HepG2 (cell line): Measurements from ENCODE around the gene ZNF138. TPM values are rescaled to one million over a fixed set of nuclear protein-coding genes. Genes with fewer than 3 reads are reported as not detected.
"Not testable (repeated sequence)": the region's sequence is repeated elsewhere in the genome, so short reads cannot be mapped to it uniquely, and the experiment has no call there.

Experiments
- ATAC-seq: fragments of 200-7000 bp; cut with Tn5 transposase; 3 replicates; pipeline ENCODE4 v1.9.1; 2020; ENCODE audit warnings: mild to moderate bottlenecking, moderate library complexity
- BruUV-seq: library from RNA; stranded (reverse); fragments of 400-500 nt; replicated peaks from 2 replicates; lab custom pipeline; 2021; lab: Mats Ljungman, UMichigan
- CTCF ChIA-PET: fragments of 300-600 bp; formaldehyde crosslinking; extraction: SDS; loops from one replicate; lab custom pipeline; 2021; ENCODE audit warnings: low total read pairs, inconsistent platforms, low intra/inter-chr PET ratio; lab: Yijun Ruan, JAX
- POLR2A ChIA-PET: fragments of 350-600 bp; sonication (Branson Sonifier 250); formaldehyde crosslinking; loops from one replicate; lab custom pipeline; 2020; ENCODE audit warnings: antibody characterized with exemption, inconsistent platforms; lab: Yijun Ruan, JAX
- DNase-seq: peaks from one replicate; pipeline ENCODE4 v3.0.0-alpha.2; 2015; ENCODE audit warnings: low spot score
- FAIRE-seq: peaks from 3 replicates; lab custom pipeline; 2011; peaks lifted over from hg19 to GRCh38; lab: Jason Lieb, UNC
- H2AFZ ChIP-seq: one replicate; pipeline ENCODE4 v1.6.1; 2011; ENCODE audit warnings: low read length, inconsistent platforms
- H3K27ac ChIP-seq: fragments of 300-600 bp; 3 replicates; pipeline ENCODE4 v1.8.0; 2011; ENCODE audit warnings: mixed run types, mild to moderate bottlenecking, mixed read lengths, low read length, inconsistent platforms; ENCODE audit not compliant: insufficient read depth; ENCODE audit errors: extremely low read length
- H3K27me3 ChIP-seq, 2 experiments: fragments of 200-600 bp in 1 of 2; 2 replicates in 1 of 2; 3 replicates in 1 of 2; pipeline versions ENCODE4 v1.6.0 to v1.8.0; 2011; ENCODE audit warnings: low read length in 2 of 2, mild to moderate bottlenecking in 2 of 2, moderate library complexity in 2 of 2, inconsistent platforms in 1 of 2; ENCODE audit not compliant: insufficient read depth in 2 of 2, control insufficient read depth in 1 of 2
- H3K36me3 ChIP-seq, 2 experiments: fragments of 200-600 bp in 1 of 2; replicated peaks in 1 of 2; 2 replicates in 1 of 2; 3 replicates in 1 of 2; pipeline versions ENCODE4 v1.5.1 to v1.8.0; 2011; ENCODE audit warnings: low read length in 2 of 2, inconsistent platforms in 1 of 2; ENCODE audit not compliant: insufficient read depth in 2 of 2, control insufficient read depth in 1 of 2
- H3K4me1 ChIP-seq: 2 replicates; pipeline ENCODE4 v1.5.1; 2012; ENCODE audit warnings: low read length, inconsistent platforms; ENCODE audit not compliant: insufficient read depth
- H3K4me2 ChIP-seq: 2 replicates; pipeline ENCODE4 v1.6.0; 2011; ENCODE audit warnings: low read depth, low read length, inconsistent platforms
- H3K4me3 ChIP-seq, 3 experiments: fragments of 200-600 bp in 1 of 3; sonication (generic), shearing (Covaris generic) in 1 of 3; replicated peaks in 1 of 3; 2 replicates each; pipeline ENCODE4 v1.5.1; 2011 to 2016; ENCODE audit warnings: low read length in 3 of 3, inconsistent platforms in 2 of 3, low read depth in 2 of 3, mild to moderate bottlenecking in 2 of 3, control low read depth in 1 of 3, mixed read lengths in 1 of 3; ENCODE audit not compliant: insufficient read depth in 1 of 3
- H3K79me2 ChIP-seq: one replicate; pipeline ENCODE4 v1.6.1; 2011; ENCODE audit warnings: low read length, inconsistent platforms; ENCODE audit not compliant: insufficient read depth
- H3K9ac ChIP-seq: 2 replicates; pipeline ENCODE4 v1.6.0; 2011; ENCODE audit warnings: mild to moderate bottlenecking, low read depth, low read length, inconsistent platforms; ENCODE audit not compliant: insufficient read depth
- H3K9me3 ChIP-seq: 2 replicates; pipeline ENCODE4 v1.5.1; 2012; ENCODE audit warnings: mild to moderate bottlenecking, low read length
- H4K20me1 ChIP-seq: 2 replicates; pipeline ENCODE4 v1.6.0; 2011; ENCODE audit warnings: inconsistent platforms, mild to moderate bottlenecking, low read length, moderate library complexity; ENCODE audit not compliant: insufficient read depth
- KLF16 ChIP-seq, 2 experiments: sonication (generic) in 1 of 2; formaldehyde crosslinking in 1 of 2; IDR thresholded peaks; 2 replicates each; pipeline versions ENCODE4 v1.6.1 to v1.8.0; 2016 to 2023; ENCODE audit warnings: missing genetic modification reagents in 2 of 2, missing compliant biosample characterization in 1 of 2
- ZNF3 ChIP-seq: IDR thresholded peaks from 2 replicates; pipeline ENCODE4 v1.7.0; 2017; ENCODE audit warnings: inconsistent platforms
- WGBS: methylation state at CpG from one replicate; pipeline ENCODE4 v1.1.6; 2017; ENCODE audit warnings: low lambda C conversion rate; 5-methylcytosine and 5-hydroxymethylcytosine counted together
- in situ Hi-C: cut with HindIII; loops from 2 replicates; pipeline ENCODE4 v1.10.0; 2017; ENCODE audit warnings: low pct_unique_long_range_greater_than_20kb; ENCODE audit not compliant: extremely low pct_ligation_motif_present
- intact Hi-C: fragments of 100-400 bp; cut with micrococcal nuclease; formaldehyde crosslinking; loops from one replicate; pipeline ENCODE4 v1.10.0; 2022; ENCODE audit not compliant: unreplicated experiment
- polyA plus RNA-seq, 8 experiments: library from polyadenylated mRNA; depleted of rRNA in 3 of 8; stranded (reverse) in 7 of 8; unstranded in 1 of 8; fragments of >200 nt; fragmentation: Illumina TruSeq in 4 of 8; extraction: Trizol in 4 of 8; gene quantifications; 2 replicates each; pipeline versions ENCODE4 v1.2.1 to v1.2.3, GENCODE V29; 2011 to 2016; ENCODE audit warnings: low read depth in 4 of 8, missing spikeins in 1 of 8, mixed read lengths in 1 of 8; ENCODE audit not compliant: insufficient read depth in 1 of 8
- total RNA-seq, 5 experiments: library from RNA; depleted of rRNA; stranded (reverse); fragments of >200 nt; fragmentation: Illumina TruSeq; extraction: Trizol; gene quantifications; 2 replicates each; pipeline ENCODE4 v1.2.3, GENCODE V29; 2016; ENCODE audit warnings: low read depth in 1 of 5

The ZNF138 gene
- total and polyA plus RNA-seq, 2 of the 13 experiments (the other 11 are each of a cell fraction or from before 2014, with no cell fraction given), result 2.7 to 5.8 TPM

DNA sequence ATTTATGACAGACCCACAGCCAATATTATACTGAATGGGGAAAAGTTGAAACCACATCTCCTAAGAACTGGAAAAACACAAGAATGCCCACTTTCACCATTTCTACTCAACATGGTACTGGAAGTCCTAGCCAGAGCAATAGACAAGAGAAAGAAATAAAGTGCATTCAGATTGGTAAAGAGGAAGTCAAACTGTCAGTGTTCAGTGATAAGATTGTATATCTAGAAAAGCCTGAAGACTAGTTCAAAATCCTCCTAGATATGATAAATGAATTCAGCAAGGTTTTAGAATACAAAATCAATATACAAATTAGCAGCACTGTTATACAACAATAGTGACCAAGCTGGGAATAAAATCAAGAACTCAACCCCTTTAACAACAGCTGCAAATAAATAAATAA lies 6.9 kb upstream of the ZNF138 start:
- DNase-seq (no peak), ATAC-seq (no peak), FAIRE-seq (no peak)
- POLR2A ChIA-PET, result no interaction called here
- intact Hi-C loops (no loop called here), in situ Hi-C loops (no loop called here)
- Histone ChIP-seq H4K20me1 (no peaks in the 10 kb centered on the region), H3K9ac (no peak overlapping the region), H3K4me1 (no peaks in the 10 kb centered on the region), H3K79me2 (no peaks in the 10 kb centered on the region), H3K4me2 (no peak overlapping the region), H3K36me3 (no peaks in the 10 kb centered on the region), H3K9me3 (no peaks in the 10 kb centered on the region), H3K4me3 (no peak overlapping the region), H3K27ac (no peak overlapping the region), H2AFZ (no peak overlapping the region), H3K27me3 (peaks cover 0 to 4% of the 10 kb centered on the region in 2 experiments; a peak in 1 of 5 replicates)
- no peak for TF ChIP-seq ZNF3
- TF ChIP-seq KLF16 (CRISPR knock-in tag; IDR thresholded peaks at IDR 0.05), result no peak
- CTCF ChIA-PET, result no interaction called here
- BruUV-seq, result no TSS peak

DNA sequence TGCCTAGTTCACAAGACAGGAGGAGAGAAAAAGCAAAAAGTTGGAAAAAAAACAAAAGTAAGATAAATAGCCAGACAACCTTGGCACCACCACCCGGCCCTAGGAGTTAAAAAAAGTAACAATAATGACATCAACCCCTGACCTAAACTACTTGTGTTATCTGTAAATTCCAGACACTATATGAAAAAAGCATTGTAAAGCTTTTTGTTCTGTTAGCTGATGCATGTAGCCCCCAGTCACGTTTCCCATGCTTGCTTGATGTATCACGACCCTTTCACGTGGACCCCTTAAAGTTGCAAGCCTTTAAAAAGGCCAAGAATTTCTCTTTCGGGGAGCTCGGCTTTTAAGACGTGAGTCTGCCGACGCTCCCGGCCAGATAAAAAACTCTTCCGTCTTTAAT lies 5.0 kb upstream of the ZNF138 start:
- POLR2A ChIA-PET, intact Hi-C loops, H3K4me2 ChIP-seq, H3K27me3 ChIP-seq, in situ Hi-C loops, DNase-seq, H3K27ac ChIP-seq, H3K9ac ChIP-seq, H4K20me1 ChIP-seq, FAIRE-seq, BruUV-seq, H3K4me1 ChIP-seq, ATAC-seq, H3K79me2 ChIP-seq, H3K9me3 ChIP-seq, H3K36me3 ChIP-seq, H2AFZ ChIP-seq, CTCF ChIA-PET, H3K4me3 ChIP-seq: not testable (repeated sequence)
- 38% methylated on average over 11 of the region's 11 CpGs for WGBS
